ENCODE measurements around the gene RAI1.

RAI1 gene

DNA sequence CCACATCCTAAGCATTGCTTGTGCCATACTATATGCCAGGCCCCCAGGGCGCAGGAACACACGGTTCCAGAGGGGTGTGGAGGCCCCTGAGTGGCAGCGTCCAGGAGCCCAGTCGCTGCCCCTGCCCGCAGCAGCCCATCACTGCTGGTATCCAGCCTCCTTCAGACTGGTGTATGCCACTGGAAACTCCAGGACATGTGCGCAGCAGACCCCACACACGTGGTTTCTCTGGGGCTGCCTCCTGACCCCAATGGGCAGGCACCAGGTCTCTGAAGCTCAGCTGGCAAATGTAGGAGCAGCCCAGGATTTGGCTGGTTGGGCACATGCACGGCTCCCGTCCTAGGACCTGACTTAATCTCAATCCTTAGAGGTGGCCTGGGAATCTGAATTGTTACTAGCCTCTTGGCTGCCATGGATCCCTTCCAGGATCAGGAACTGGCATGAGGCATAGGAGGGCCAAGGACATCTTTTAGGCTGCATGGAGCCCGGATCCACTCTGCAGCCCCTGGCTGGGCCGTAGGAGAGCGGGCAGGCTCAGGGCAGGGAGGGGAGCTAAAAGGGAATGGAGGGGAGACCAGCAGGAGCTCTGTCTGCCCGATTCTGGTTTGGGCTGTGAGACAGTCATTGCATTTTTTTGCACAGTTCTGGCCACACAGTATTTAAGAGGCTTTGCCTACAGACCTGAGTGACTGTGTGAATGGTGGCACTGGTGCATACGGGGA lies 62.3 kb downstream of the RAI1 start:
- TF ChIP-seq, protein P1, sequence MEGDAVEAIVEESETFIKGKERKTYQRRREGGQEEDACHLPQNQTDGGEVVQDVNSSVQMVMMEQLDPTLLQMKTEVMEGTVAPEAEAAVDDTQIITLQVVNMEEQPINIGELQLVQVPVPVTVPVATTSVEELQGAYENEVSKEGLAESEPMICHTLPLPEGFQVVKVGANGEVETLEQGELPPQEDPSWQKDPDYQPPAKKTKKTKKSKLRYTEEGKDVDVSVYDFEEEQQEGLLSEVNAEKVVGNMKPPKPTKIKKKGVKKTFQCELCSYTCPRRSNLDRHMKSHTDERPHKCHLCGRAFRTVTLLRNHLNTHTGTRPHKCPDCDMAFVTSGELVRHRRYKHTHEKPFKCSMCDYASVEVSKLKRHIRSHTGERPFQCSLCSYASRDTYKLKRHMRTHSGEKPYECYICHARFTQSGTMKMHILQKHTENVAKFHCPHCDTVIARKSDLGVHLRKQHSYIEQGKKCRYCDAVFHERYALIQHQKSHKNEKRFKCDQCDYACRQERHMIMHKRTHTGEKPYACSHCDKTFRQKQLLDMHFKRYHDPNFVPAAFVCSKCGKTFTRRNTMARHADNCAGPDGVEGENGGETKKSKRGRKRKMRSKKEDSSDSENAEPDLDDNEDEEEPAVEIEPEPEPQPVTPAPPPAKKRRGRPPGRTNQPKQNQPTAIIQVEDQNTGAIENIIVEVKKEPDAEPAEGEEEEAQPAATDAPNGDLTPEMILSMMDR (IDR thresholded peaks at IDR 0.05; ENCODE audit: insufficient read depth, low read length, poor library complexity, severe bottlenecking): no peak
- no peak for DNase-seq (ENCODE audit: extremely low read depth, insufficient read length)
- H3K36me3 ChIP-seq (ENCODE audit: control insufficient read depth, insufficient read depth, low read length): no peaks in the 10 kb centered on the region; the same call in none of the 2 replicates
- no peak overlapping the region for H3K4me3 ChIP-seq (replicated peaks; ENCODE audit: low read depth, low read length)
- H3K27me3 ChIP-seq (replicated peaks; ENCODE audit: control insufficient read depth, insufficient read depth, low read length): no peaks in the 10 kb centered on the region

DNA sequence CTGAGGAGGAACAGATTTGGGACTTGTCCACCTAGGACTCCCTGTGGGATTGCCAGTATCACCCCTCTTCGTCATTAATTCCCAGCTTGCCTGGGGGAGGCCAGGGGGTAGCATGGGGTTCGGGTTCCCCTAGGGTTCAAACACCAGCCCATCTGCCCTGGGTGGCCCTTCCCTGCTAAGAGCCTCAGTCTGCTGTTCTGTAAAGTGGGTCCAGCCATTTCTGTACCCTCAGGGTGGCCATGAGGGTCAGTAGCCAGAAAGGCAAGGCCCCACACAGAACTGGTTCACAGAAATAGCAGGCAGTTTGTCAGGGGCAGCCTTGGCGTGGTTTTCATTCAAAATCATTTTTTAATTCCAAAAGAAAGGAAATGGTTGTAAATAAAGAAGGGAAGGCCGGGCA lies 62.9 kb downstream of the RAI1 start:
- TF ChIP-seq, protein P1 (IDR thresholded peaks at IDR 0.05; ENCODE audit: insufficient read depth, low read length, poor library complexity, severe bottlenecking): no peak
- Histone ChIP-seq H3K27me3 (replicated peaks; ENCODE audit: control insufficient read depth, insufficient read depth, low read length) (no peaks in the 10 kb centered on the region), H3K4me3 (replicated peaks; ENCODE audit: low read depth, low read length) (no peak overlapping the region), H3K36me3 (ENCODE audit: control insufficient read depth, insufficient read depth, low read length) (no peaks in the 10 kb centered on the region; the same call in none of the 2 replicates)
- no peak for DNase-seq (ENCODE audit: extremely low read depth, insufficient read length)

DNA sequence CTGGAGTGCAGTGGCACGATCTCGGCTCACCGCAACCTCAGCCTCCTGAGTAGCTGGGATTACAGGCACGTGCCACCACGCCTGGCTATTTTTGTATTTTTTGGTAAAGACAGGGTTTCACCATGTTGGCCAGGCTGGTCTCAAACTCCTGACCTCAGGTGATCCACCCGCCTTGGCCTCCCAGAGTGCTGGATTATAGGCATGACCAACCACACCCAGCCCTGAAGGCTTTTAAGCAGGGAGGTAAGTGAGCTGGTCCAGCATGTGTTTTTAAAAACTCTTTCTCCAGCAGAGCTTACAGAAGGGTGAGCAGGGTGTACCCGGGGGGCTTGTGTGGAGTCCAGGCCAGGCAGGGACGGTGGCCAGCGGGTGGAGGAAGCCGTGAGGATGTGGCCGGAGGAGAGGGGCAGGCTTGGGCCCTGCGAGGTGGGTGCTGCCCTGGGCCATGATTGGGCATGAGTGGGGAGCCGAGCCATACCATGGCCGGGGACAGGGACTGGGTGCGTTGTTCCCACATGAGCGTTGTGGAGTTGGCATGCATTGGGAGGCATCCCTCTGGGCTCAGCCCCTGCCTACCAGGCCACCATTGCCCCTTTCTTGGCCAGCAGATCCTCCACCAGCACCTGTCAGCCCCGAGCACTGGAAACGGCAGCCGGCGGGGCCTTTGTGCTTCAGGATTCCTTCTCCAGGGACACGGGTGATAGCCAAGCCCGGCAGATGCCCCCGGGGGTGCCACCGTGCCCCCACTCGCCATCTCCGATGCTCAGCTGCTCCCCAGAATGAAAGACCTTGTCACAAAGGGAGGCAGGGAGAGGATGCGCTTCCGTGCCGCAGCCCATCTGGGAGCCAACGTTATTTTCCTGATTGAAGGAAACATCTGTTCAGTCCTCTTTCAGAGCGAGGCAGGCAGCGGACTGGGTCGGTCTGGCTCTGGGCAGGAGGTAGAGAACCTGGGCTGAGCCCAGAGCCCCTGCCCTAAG lies 64.5 kb downstream of the RAI1 start:
- DNase-seq (ENCODE audit: extremely low read depth, insufficient read length): no peak
- TF ChIP-seq, protein P1 (IDR thresholded peaks at IDR 0.05; ENCODE audit: insufficient read depth, low read length, poor library complexity, severe bottlenecking): no peak
- H3K4me3 ChIP-seq (replicated peaks; ENCODE audit: low read depth, low read length): no peak overlapping the region

DNA sequence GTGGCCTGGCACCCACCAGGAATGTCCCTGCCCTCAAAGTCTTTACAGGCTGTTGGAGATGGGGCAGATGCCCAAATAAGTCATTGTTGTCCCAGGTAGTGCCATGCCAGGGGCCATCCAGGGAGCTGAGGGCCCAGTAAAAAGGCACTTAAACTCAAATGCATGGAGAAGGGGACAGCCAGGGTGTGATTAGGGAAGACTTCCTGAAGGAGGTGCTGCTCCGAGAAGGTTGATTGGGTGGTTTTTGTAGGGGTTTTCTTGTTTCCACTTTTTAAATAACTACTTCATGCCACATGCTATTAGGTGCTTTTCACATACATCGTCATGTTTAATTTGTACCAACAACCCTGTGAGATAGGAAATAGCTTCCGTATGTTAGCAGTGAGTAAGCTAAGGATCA lies 66.9 kb downstream of the RAI1 start:
- Histone ChIP-seq H3K27me3 (replicated peaks; ENCODE audit: control insufficient read depth, insufficient read depth, low read length) (no peaks in the 10 kb centered on the region), H3K36me3 (ENCODE audit: control insufficient read depth, insufficient read depth, low read length) (no peaks in the 10 kb centered on the region), H3K4me3 (replicated peaks; ENCODE audit: low read depth, low read length) (peak overlapping the region; percentile 58)
- peak; percentile 35 for DNase-seq (ENCODE audit: extremely low read depth, insufficient read length)
- TF ChIP-seq, protein P1 (IDR thresholded peaks at IDR 0.05; ENCODE audit: insufficient read depth, low read length, poor library complexity, severe bottlenecking): peak; percentile 44

More for the DNA sequence above, 64.5 kb downstream of the RAI1 start:
- no peaks in the 10 kb centered on the region for H3K27me3 ChIP-seq (replicated peaks; ENCODE audit: control insufficient read depth, insufficient read depth, low read length)
- no peaks in the 10 kb centered on the region for H3K36me3 ChIP-seq (ENCODE audit: control insufficient read depth, insufficient read depth, low read length)

DNA sequence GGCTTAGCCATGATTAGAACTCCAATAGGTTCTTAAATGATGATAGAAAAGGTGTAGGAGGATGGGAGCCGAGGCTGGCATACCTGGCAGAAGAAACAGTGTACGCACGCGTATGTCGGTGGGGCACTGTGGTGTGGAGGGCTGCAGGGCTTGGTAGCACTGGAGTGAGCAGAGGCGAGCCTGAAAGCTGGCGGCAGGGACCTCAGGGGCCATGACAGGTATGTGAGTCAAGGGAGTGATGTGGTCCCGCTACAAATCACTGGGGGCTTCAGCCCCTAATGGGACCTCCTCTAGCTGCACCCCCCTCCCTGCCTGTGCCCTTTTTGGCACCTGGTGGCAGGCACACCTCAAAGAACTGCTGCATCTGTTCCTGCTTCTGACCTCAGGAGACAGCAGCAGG lies 67.3 kb downstream of the RAI1 start:
- TF ChIP-seq, protein P1 (IDR thresholded peaks at IDR 0.05; ENCODE audit: insufficient read depth, low read length, poor library complexity, severe bottlenecking): no peak
- Histone ChIP-seq H3K4me3 (replicated peaks; ENCODE audit: low read depth, low read length) (peak overlapping the region; percentile 58), H3K36me3 (ENCODE audit: control insufficient read depth, insufficient read depth, low read length) (no peaks in the 10 kb centered on the region), H3K27me3 (replicated peaks; ENCODE audit: control insufficient read depth, insufficient read depth, low read length) (no peaks in the 10 kb centered on the region)
- no peak for DNase-seq (ENCODE audit: extremely low read depth, insufficient read length)
